Parathyroid adenoma (tissue), 2 donors: Measurements from ENCODE around the gene ASXL2.
"Not testable (repeated sequence)": the region's sequence is repeated elsewhere in the genome, so short reads cannot be mapped to it uniquely, and the experiment has no call there.

Source experiments
- H2AFZ ChIP-seq: fragments of 300-600 bp; sonication (generic); one replicate; pipeline ENCODE4 v1.7.0; 2017; ENCODE audit warnings: antibody characterized with exemption, mild to moderate bottlenecking
- H3K27ac ChIP-seq: fragments of 300-600 bp; sonication (generic); one replicate; pipeline ENCODE4 v1.7.0; 2017
- H3K27me3 ChIP-seq: fragments of 300-600 bp; sonication (generic); one replicate; pipeline ENCODE4 v1.7.0; 2017; ENCODE audit warnings: low read length; ENCODE audit not compliant: control insufficient read depth, insufficient read depth
- H3K36me3 ChIP-seq: fragments of 300-600 bp; sonication (generic); one replicate; pipeline ENCODE4 v1.7.0; 2017; ENCODE audit warnings: low read length; ENCODE audit not compliant: control insufficient read depth, insufficient read depth
- H3K4me1 ChIP-seq: fragments of 300-600 bp; sonication (generic); one replicate; pipeline ENCODE4 v1.7.0; 2017; ENCODE audit warnings: control low read depth
- H3K4me2 ChIP-seq: fragments of 300-600 bp; sonication (generic); one replicate; pipeline ENCODE4 v1.7.0; 2017; ENCODE audit warnings: low read length
- H3K4me3 ChIP-seq: fragments of 300-600 bp; sonication (generic); one replicate; pipeline ENCODE4 v1.7.0; 2017; ENCODE audit warnings: low read depth, low read length
- H3K79me2 ChIP-seq: fragments of 300-600 bp; sonication (generic); one replicate; pipeline ENCODE4 v1.7.0; 2017; ENCODE audit warnings: control low read depth
- H3K9ac ChIP-seq: fragments of 300-600 bp; sonication (generic); one replicate; pipeline ENCODE4 v1.7.0; 2017; ENCODE audit warnings: mild to moderate bottlenecking
- H3K9me3 ChIP-seq: fragments of 300-600 bp; sonication (generic); one replicate; pipeline ENCODE4 v1.7.0; 2017; ENCODE audit warnings: low read length; ENCODE audit not compliant: control insufficient read depth
- CTCF ChIP-seq: fragments of 300-600 bp; sonication (generic); IDR thresholded peaks from one replicate; pipeline ENCODE4 v1.7.0; 2017; ENCODE audit warnings: antibody characterized with exemption, mild to moderate bottlenecking
- donor health status: primary hyperparathyroidism.

The ASXL2 gene

DNA sequence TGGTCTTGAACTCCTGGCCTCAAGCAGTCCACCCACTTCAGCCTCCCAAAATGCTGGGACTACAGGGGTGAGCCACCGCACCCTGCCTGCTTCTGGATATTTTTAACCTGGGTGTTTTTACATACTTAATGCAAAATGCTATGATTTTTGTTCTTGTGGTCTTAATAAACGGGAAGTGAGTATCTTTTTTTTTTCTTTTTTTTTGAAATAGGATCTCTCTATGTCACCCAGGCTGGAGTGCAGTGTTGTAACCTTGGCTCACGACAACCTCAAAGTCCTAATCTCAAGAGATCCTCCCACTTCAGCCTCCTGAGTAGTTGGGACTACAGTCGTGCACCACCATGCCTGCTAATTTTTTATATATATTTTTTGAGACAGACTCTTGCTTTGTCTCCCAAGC is 19.2 kb upstream of the ASXL2 start:
- Histone ChIP-seq H3K9ac (no peak overlapping the region), H3K79me2 (no peaks in the 10 kb centered on the region), H3K9me3 (no peaks in the 10 kb centered on the region), H3K4me3 (no peak overlapping the region), H3K4me1 (no peaks in the 10 kb centered on the region), H3K36me3 (no peaks in the 10 kb centered on the region), H3K4me2 (no peak overlapping the region), H3K27me3 (no peaks in the 10 kb centered on the region), H2AFZ (no peak overlapping the region), H3K27ac (no peak overlapping the region)
- no peak for TF ChIP-seq CTCF

GRCh38 chr2:25896308-25896707 is 18.0 kb upstream of the ASXL2 start:
- not testable (repeated sequence) for H3K4me2 ChIP-seq, H3K9me3 ChIP-seq, H3K9ac ChIP-seq, H3K79me2 ChIP-seq, H3K4me1 ChIP-seq, H3K36me3 ChIP-seq, H3K27me3 ChIP-seq, H3K4me3 ChIP-seq, H2AFZ ChIP-seq, H3K27ac ChIP-seq

DNA sequence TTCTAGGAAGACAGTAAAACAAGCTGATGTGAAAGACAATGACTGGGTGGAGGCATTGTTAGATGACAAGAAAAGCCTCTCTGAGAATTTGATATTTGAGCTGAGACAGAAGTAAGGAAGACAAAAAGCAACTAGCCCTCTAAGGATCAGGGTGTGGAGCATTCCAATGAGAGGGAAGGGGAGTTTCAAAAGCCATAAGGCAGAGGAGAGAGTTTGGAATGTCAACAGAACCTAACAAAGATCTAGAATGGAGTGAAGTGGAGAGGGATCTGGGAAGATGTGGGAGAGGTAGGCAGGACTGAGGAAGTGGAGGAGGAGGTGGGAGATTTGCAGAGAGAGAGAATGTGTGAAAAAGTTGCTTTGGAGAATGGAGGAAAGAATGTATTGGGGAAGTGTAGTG is 17.3 kb upstream of the ASXL2 start:
- Histone ChIP-seq H2AFZ (peak overlapping the region; percentile 39), H3K27ac (no peak overlapping the region), H3K4me3 (no peak overlapping the region), H3K4me2 (no peak overlapping the region), H3K9me3 (no peaks in the 10 kb centered on the region), H3K79me2 (no peaks in the 10 kb centered on the region), H3K36me3 (no peaks in the 10 kb centered on the region), H3K4me1 (no peaks in the 10 kb centered on the region), H3K9ac (no peak overlapping the region), H3K27me3 (no peaks in the 10 kb centered on the region)
- TF ChIP-seq CTCF, result no peak

- no peak overlapping the region for H3K4me3 ChIP-seq
- no peak overlapping the region for H3K9ac ChIP-seq
- no peaks in the 10 kb centered on the region for H3K79me2 ChIP-seq
- no peaks in the 10 kb centered on the region for H3K27me3 ChIP-seq
- no peaks in the 10 kb centered on the region for H3K36me3 ChIP-seq
- no peak for TF ChIP-seq CTCF
- no peak overlapping the region for H3K4me2 ChIP-seq
- no peak overlapping the region for H2AFZ ChIP-seq
- H3K27ac ChIP-seq, result no peak overlapping the region
- H3K4me1 ChIP-seq, result no peaks in the 10 kb centered on the region
- no peaks in the 10 kb centered on the region for H3K9me3 ChIP-seq
Observed at GRCh38 chr2:25895018-25895417, 16.7 kb upstream of the ASXL2 start.

DNA sequence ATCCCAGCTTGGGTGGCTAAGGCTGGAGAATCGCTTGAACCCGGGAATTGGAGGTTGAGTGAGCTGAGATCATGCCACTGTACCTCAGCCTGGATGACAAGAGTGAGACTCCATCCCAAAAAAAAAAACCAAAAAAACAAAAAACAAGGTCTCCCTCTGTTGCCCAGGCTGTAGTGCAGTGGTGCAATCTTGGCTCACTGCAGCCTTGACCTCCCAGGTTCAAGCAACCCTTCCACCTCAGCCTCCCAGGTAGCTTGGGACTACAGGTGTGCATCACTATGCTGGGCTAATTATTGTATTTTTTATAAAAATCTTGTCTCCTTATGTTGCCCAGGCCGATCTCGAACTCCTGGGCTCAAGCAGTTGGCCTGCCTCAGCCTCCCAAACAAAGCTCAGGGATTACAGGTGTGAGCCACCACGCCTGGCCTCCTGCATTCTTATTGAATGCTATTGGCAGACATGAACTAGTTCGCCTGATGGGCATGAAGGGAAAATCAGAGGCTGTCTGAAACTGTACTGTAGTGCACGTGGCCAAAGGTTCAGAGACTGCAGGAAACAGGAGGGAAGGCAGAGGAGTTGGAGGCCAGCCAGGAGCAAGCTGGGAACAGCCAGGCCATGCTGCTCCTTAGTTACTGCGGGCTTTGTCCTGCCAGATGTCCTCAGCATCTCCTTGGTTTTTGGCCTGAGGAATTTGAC is 16.0 kb upstream of the ASXL2 start:
- Histone ChIP-seq H3K4me3 (no peak overlapping the region), H3K79me2 (no peaks in the 10 kb centered on the region), H3K36me3 (no peaks in the 10 kb centered on the region), H3K4me2 (no peak overlapping the region), H2AFZ (no peak overlapping the region), H3K9me3 (no peaks in the 10 kb centered on the region), H3K4me1 (no peaks in the 10 kb centered on the region), H3K27me3 (no peaks in the 10 kb centered on the region), H3K27ac (no peak overlapping the region), H3K9ac (no peak overlapping the region)
- TF ChIP-seq CTCF, result no peak
